GM12892 (cell line): ENCODE results near the gene MAPKAPK5.

ENCODE experiments used
- POLR2A ChIP-seq: IDR thresholded peaks from 2 replicates; pipeline ENCODE4 v1.6.1; 2011; ENCODE audit warnings: low read depth, low read length, control low read depth
- POLR2AphosphoS5 ChIP-seq: IDR thresholded peaks from 2 replicates; pipeline ENCODE4 v1.6.1; 2011; ENCODE audit warnings: low read depth, low read length, control low read depth
- TAF1 ChIP-seq: IDR thresholded peaks from 2 replicates; pipeline ENCODE4 v1.6.1; 2011; ENCODE audit warnings: low read depth, mild to moderate bottlenecking, control low read depth, low read length, borderline replicate concordance

DNA sequence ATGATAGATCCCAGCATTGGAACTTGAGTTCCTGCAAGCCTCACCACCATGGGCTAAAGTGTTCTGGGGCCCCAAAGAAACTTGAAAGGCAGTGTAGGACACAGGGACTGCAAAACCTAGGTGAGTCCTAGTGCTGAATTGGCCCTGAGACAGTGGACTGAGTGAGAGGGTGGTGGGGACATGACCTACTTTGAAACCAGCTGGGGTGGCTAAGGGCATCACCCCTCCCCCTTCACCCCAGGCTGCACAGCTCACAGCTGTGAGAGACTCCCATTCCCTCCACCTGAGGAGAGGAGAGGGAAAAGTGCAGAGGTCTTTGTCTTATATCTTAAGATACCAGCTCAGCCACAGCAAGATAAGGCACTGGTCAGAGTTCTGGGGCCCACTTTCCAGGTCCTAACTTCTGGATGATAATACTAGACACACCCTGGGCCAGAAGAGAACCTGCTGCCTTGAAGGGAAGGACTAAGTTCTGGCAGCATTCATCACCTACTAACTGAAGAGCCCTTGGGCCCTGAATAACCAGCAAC, 62.5 kb downstream of the MAPKAPK5 start:
- TF ChIP-seq POLR2AphosphoS5 (no peak), POLR2A (no peak), TAF1 (no peak)
